T-helper 1 cell (primary cell): Measurements from ENCODE around the gene NRXN2.
"Not testable (repeated sequence)": the region's sequence is repeated elsewhere in the genome, so short reads cannot be mapped to it uniquely, and the experiment has no call there.

ENCODE experiments used
- DNase-seq, 5 donors: peaks; one replicate each; pipeline ENCODE4 v3.0.0-alpha.2; 2012 to 2020

NRXN2 gene

GRCh38 chr11:64601605-64602465 is 121.2 kb downstream of the NRXN2 start:
- DNase-seq, result no peak

- no peak for DNase-seq
Measured at GRCh38 chr11:64600281-64600992, 122.6 kb downstream of the NRXN2 start.

GRCh38 chr11:64599698-64600211 is 123.2 kb downstream of the NRXN2 start:
- DNase-seq, result no peak

- no peak for DNase-seq
Measured at GRCh38 chr11:64598797-64599697, 124.0 kb downstream of the NRXN2 start.

- no peak for DNase-seq
Measured at GRCh38 chr11:64598106-64598796, 124.7 kb downstream of the NRXN2 start.

GRCh38 chr11:64597671-64598101 is 125.3 kb downstream of the NRXN2 start:
- no peak for DNase-seq

GRCh38 chr11:64595922-64596321 is 127.1 kb downstream of the NRXN2 start:
- not testable (repeated sequence) for DNase-seq

- DNase-seq, result no peak
Measured at GRCh38 chr11:64594159-64594939, 128.6 kb downstream of the NRXN2 start.

- no peak for DNase-seq
Measured at GRCh38 chr11:64593156-64594105, 129.6 kb downstream of the NRXN2 start.

GRCh38 chr11:64592656-64593055 is 130.3 kb downstream of the NRXN2 start:
- no peak for DNase-seq

GRCh38 chr11:64592234-64592615 is 130.8 kb downstream of the NRXN2 start:
- no peak for DNase-seq

GRCh38 chr11:64591257-64592233 is 131.5 kb downstream of the NRXN2 start:
- DNase-seq, result no peak

GRCh38 chr11:64590763-64591221 is 132.2 kb downstream of the NRXN2 start, which contains the start of gene SLC22A12:
TSS of gene SLC22A12 (plus strand) at chr11:64591220. CDS start at chr11:64591557, 337 bp downstream.
- no peak for DNase-seq

GRCh38 chr11:64588701-64589100 is 134.3 kb downstream of the NRXN2 start:
- no peak for DNase-seq

- no peak for DNase-seq
Measured at GRCh38 chr11:64586366-64586765, 136.6 kb downstream of the NRXN2 start.

GRCh38 chr11:64585150-64585549 is 137.8 kb downstream of the NRXN2 start:
- DNase-seq, result no peak

GRCh38 chr11:64583296-64584262 is 139.4 kb downstream of the NRXN2 start:
- DNase-seq, result no peak
